SK-N-SH treated with all-trans-retinoic acid at 6 μM for 48 hours (cell line): ENCODE data around the gene DPEP1.

Experiments used
- ATAC-seq: fragments of 200-7000 bp; cut with Tn5 transposase; 3 replicates; pipeline ENCODE4 v1.9.1; 2020; ENCODE audit warnings: mild to moderate bottlenecking, moderate library complexity
- ARNTL ChIP-seq: fragments of 450-650 bp; formaldehyde crosslinking; IDR thresholded peaks from 2 replicates; pipeline ENCODE4 v1.5.0; 2020; ENCODE audit warnings: low read depth, mild to moderate bottlenecking, moderate library complexity, borderline replicate concordance
- BACH2 ChIP-seq: fragments of 250-450 bp; sonication (Bioruptor Pico); IDR thresholded peaks from 2 replicates; pipeline ENCODE4 v1.9.0; 2021; ENCODE audit warnings: mild to moderate bottlenecking, borderline replicate concordance
- CREB5 ChIP-seq: fragments of 250-450 bp; sonication (Bioruptor Pico); IDR thresholded peaks from 2 replicates; pipeline ENCODE4 v1.5.1; 2020; ENCODE audit warnings: low read depth, mild to moderate bottlenecking, moderate library complexity
- CSDC2 ChIP-seq: fragments of 250-450 bp; sonication (Bioruptor Pico); IDR thresholded peaks from 2 replicates; pipeline ENCODE4 v1.5.0; 2020; ENCODE audit warnings: mild to moderate bottlenecking, moderate library complexity
- CSRNP3 ChIP-seq: fragments of 250-450 bp; sonication (Bioruptor Pico); IDR thresholded peaks from 2 replicates; pipeline ENCODE4 v1.5.1; 2021; ENCODE audit warnings: mild to moderate bottlenecking, moderate library complexity
- GLIS3 ChIP-seq: fragments of 250-450 bp; sonication (Bioruptor Pico); IDR thresholded peaks from 2 replicates; pipeline ENCODE4 v1.5.0; 2020; ENCODE audit warnings: mild to moderate bottlenecking, moderate library complexity
- ISL1 ChIP-seq: fragments of 250-450 bp; sonication (Bioruptor Pico); IDR thresholded peaks from 2 replicates; pipeline ENCODE4 v2.1.2; 2022; ENCODE audit warnings: mild to moderate bottlenecking, moderate library complexity
- OSR1 ChIP-seq: fragments of 250-450 bp; sonication (Bioruptor Pico); IDR thresholded peaks from 2 replicates; pipeline ENCODE4 v1.8.0; 2022; ENCODE audit warnings: moderate library complexity, mild to moderate bottlenecking, inconsistent platforms
- PATZ1 ChIP-seq: fragments of 250-450 bp; sonication (Bioruptor Pico); IDR thresholded peaks from 2 replicates; pipeline ENCODE4 v1.8.0; 2020; ENCODE audit warnings: mild to moderate bottlenecking, moderate library complexity, borderline replicate concordance
- PPARA ChIP-seq: fragments of 250-450 bp; sonication (Bioruptor Pico); IDR thresholded peaks from 2 replicates; pipeline ENCODE4 v1.5.0; 2020; ENCODE audit warnings: mild to moderate bottlenecking, borderline replicate concordance
- RARB ChIP-seq: fragments of 250-450 bp; sonication (Bioruptor Pico); IDR thresholded peaks from 2 replicates; pipeline ENCODE4 v1.8.0; 2021; ENCODE audit warnings: mild to moderate bottlenecking, moderate library complexity
- SNAI2 ChIP-seq: fragments of 250-450 bp; sonication (Bioruptor Pico); IDR thresholded peaks from 2 replicates; pipeline ENCODE4 v1.5.0; 2020; ENCODE audit warnings: mild to moderate bottlenecking, moderate library complexity
- TCF4 ChIP-seq: fragments of 250-450 bp; sonication (Bioruptor Pico); IDR thresholded peaks from 2 replicates; pipeline ENCODE4 v1.8.0; 2021; ENCODE audit warnings: mild to moderate bottlenecking, moderate library complexity, borderline replicate concordance
- TSHZ2 ChIP-seq: fragments of 250-450 bp; sonication (Bioruptor Pico); IDR thresholded peaks from 2 replicates; pipeline ENCODE4 v1.5.0; 2020; ENCODE audit warnings: mild to moderate bottlenecking, moderate library complexity
- ZFP3 ChIP-seq: fragments of 250-450 bp; sonication (Bioruptor Pico); IDR thresholded peaks from 2 replicates; pipeline ENCODE4 v1.5.0; 2020; ENCODE audit warnings: mild to moderate bottlenecking, moderate library complexity
- ZFP30 ChIP-seq: fragments of 450-650 bp; formaldehyde crosslinking; IDR thresholded peaks from 2 replicates; pipeline ENCODE4 v1.5.0; 2022; ENCODE audit warnings: mild to moderate bottlenecking, moderate library complexity
- ZNF565 ChIP-seq: fragments of 450-650 bp; formaldehyde crosslinking; conservative IDR thresholded peaks from 2 replicates; pipeline ENCODE4 v1.5.0; 2020; ENCODE audit warnings: low read depth, mild to moderate bottlenecking, moderate library complexity
- ZNF70 ChIP-seq: fragments of 450-650 bp; formaldehyde crosslinking; IDR thresholded peaks from 2 replicates; pipeline ENCODE4 v1.5.0; 2020; ENCODE audit warnings: mild to moderate bottlenecking, moderate library complexity
- ZNF8 ChIP-seq: fragments of 450-650 bp; formaldehyde crosslinking; IDR thresholded peaks from 2 replicates; pipeline ENCODE4 v1.5.0; 2020; ENCODE audit warnings: mild to moderate bottlenecking, moderate library complexity

DPEP1 gene

GRCh38 chr16:89581045-89581695 is 32.3 kb upstream of the DPEP1 start:
- TF ChIP-seq CSDC2 (CRISPR knock-in tag): no peak
- peak; percentile 77; the same call in 1 of the 2 replicates for TF ChIP-seq ZNF8
- ATAC-seq: peak; percentile 86

GRCh38 chr16:89581861-89582563 is 31.4 kb upstream of the DPEP1 start:
- ATAC-seq: peak; percentile 64
- no peak for TF ChIP-seq SNAI2
- no peak for TF ChIP-seq PPARA (CRISPR knock-in tag)
- no peak for TF ChIP-seq TSHZ2 (CRISPR knock-in tag)
- TF ChIP-seq PATZ1 (CRISPR knock-in tag): no peak
- TF ChIP-seq RARB (CRISPR knock-in tag): no peak
- no peak for TF ChIP-seq ZNF70
- no peak for TF ChIP-seq GLIS3 (CRISPR knock-in tag)
- TF ChIP-seq ZNF8: no peak
- TF ChIP-seq CREB5: no peak
- no peak for TF ChIP-seq ISL1 (CRISPR knock-in tag)
- no peak for TF ChIP-seq ZFP3 (CRISPR knock-in tag)
- no peak for TF ChIP-seq ZFP30 (CRISPR knock-in tag)
- no peak for TF ChIP-seq ARNTL (CRISPR knock-in tag)
- TF ChIP-seq OSR1 (CRISPR knock-in tag): no peak
- no peak for TF ChIP-seq TCF4 (CRISPR knock-in tag)
- TF ChIP-seq BACH2 (CRISPR knock-in tag): no peak

GRCh38 chr16:89582614-89583196 is 30.7 kb upstream of the DPEP1 start:
- no peak for ATAC-seq
- no peak for TF ChIP-seq RARB (CRISPR knock-in tag)
- TF ChIP-seq SNAI2: no peak
- TF ChIP-seq ARNTL (CRISPR knock-in tag): no peak
- no peak for TF ChIP-seq CREB5
- no peak for TF ChIP-seq ISL1 (CRISPR knock-in tag)
- TF ChIP-seq PATZ1 (CRISPR knock-in tag): no peak
- no peak for TF ChIP-seq ZFP30 (CRISPR knock-in tag)
- no peak for TF ChIP-seq CSRNP3
- TF ChIP-seq ZNF565 (CRISPR knock-in tag): no peak
